HEK293 (cell line): ENCODE measurements around the gene FAM193A.

Experiments used
- CTCF ChIA-PET: fragments of 350-600 bp; formaldehyde crosslinking; extraction: SDS; loops from one replicate; lab custom pipeline; 2021; ENCODE audit warnings: antibody characterized with exemption; lab: Yijun Ruan, JAX
- POLR2A ChIA-PET: fragments of 300-600 bp; formaldehyde crosslinking; extraction: SDS; loops from one replicate; lab custom pipeline; 2020; ENCODE audit warnings: antibody characterized with exemption, inconsistent platforms; lab: Yijun Ruan, JAX
- H3K27ac ChIP-seq: fragments of 200-500 bp; sonication (Bioruptor generic); 2 replicates; pipeline ENCODE4 v1.5.1; 2014; ENCODE audit warnings: low read depth, low read length, control low read depth, inconsistent platforms; ENCODE audit errors: extremely low read depth
- H3K36me3 ChIP-seq, 2 experiments: fragments of 200-500 bp in 1 of 2; sonication (Bioruptor generic) in 1 of 2; 1 replicate in 1 of 2; 2 replicates in 1 of 2; pipeline ENCODE4 v1.5.1; 2014 to 2017; ENCODE audit warnings: inconsistent platforms in 2 of 2, low read length in 2 of 2; ENCODE audit not compliant: control insufficient read depth in 2 of 2, insufficient read depth in 1 of 2
- H3K4me1 ChIP-seq: fragments of 200-500 bp; sonication (Bioruptor generic); 2 replicates; pipeline ENCODE4 v1.5.1; 2014; ENCODE audit warnings: mild to moderate bottlenecking, low read length, inconsistent platforms; ENCODE audit not compliant: control insufficient read depth, insufficient read depth
- H3K4me3 ChIP-seq: 2 replicates; pipeline ENCODE4 v1.5.1; 2011; ENCODE audit warnings: low read depth, mild to moderate bottlenecking, control low read depth, low read length, moderate library complexity
- H3K9me3 ChIP-seq: fragments of 200-500 bp; sonication (Bioruptor generic); 2 replicates; pipeline ENCODE4 v1.5.1; 2014; ENCODE audit warnings: low read depth, low read length, inconsistent platforms; ENCODE audit not compliant: control insufficient read depth, insufficient read depth
- EGR2 ChIP-seq: fragments of 450-650 bp; formaldehyde crosslinking; IDR thresholded peaks from 2 replicates; pipeline ENCODE4 v1.5.1; 2016; ENCODE audit warnings: low read depth, missing biosample characterization, missing genetic modification characterization
- GFI1B ChIP-seq: fragments of 450-650 bp; formaldehyde crosslinking; IDR thresholded peaks from 2 replicates; pipeline ENCODE4 v1.5.1; 2016; ENCODE audit warnings: missing biosample characterization, missing genetic modification characterization
- PRDM2 ChIP-seq: fragments of 450-650 bp; formaldehyde crosslinking; IDR thresholded peaks from 2 replicates; pipeline ENCODE4 v1.5.1; 2016; ENCODE audit warnings: missing biosample characterization, missing genetic modification characterization, borderline replicate concordance
- ZFHX2 ChIP-seq: fragments of 450-650 bp; formaldehyde crosslinking; conservative IDR thresholded peaks from 2 replicates; pipeline ENCODE4 v1.5.1; 2016; ENCODE audit warnings: missing biosample characterization, missing genetic modification characterization
- ZNF157 ChIP-seq: fragments of 450-650 bp; formaldehyde crosslinking; IDR thresholded peaks from 2 replicates; pipeline ENCODE4 v1.5.1; 2016; ENCODE audit warnings: missing biosample characterization, missing genetic modification characterization
- ZNF202 ChIP-seq: fragments of 450-650 bp; formaldehyde crosslinking; IDR thresholded peaks from 2 replicates; pipeline ENCODE4 v1.5.1; 2016; ENCODE audit warnings: missing biosample characterization, missing genetic modification characterization, borderline replicate concordance
- ZNF221 ChIP-seq: fragments of 450-650 bp; formaldehyde crosslinking; IDR thresholded peaks from 2 replicates; pipeline ENCODE4 v1.5.1; 2017; ENCODE audit warnings: missing biosample characterization, missing genetic modification characterization, borderline replicate concordance
- ZNF37A ChIP-seq: fragments of 450-650 bp; IDR thresholded peaks from 2 replicates; pipeline ENCODE4 v1.5.1; 2018; ENCODE audit warnings: missing biosample characterization, missing genetic modification characterization
- ZNF423 ChIP-seq: fragments of 450-650 bp; formaldehyde crosslinking; IDR thresholded peaks from 2 replicates; pipeline ENCODE4 v1.5.1; 2016; ENCODE audit warnings: missing biosample characterization, missing genetic modification characterization
- ZNF433 ChIP-seq: fragments of 450-650 bp; formaldehyde crosslinking; IDR thresholded peaks from 2 replicates; pipeline ENCODE4 v1.5.1; 2016; ENCODE audit warnings: missing biosample characterization, missing genetic modification characterization, low read depth
- ZNF677 ChIP-seq: fragments of 450-650 bp; IDR thresholded peaks from 2 replicates; pipeline ENCODE4 v1.5.0; 2018; ENCODE audit warnings: missing biosample characterization, mild to moderate bottlenecking, missing genetic modification characterization, moderate library complexity
- ZNF776 ChIP-seq: fragments of 450-650 bp; formaldehyde crosslinking; IDR thresholded peaks from 2 replicates; pipeline ENCODE4 v1.5.0; 2017; ENCODE audit warnings: missing biosample characterization, missing genetic modification characterization, borderline replicate concordance
- ZNF792 ChIP-seq: fragments of 450-650 bp; formaldehyde crosslinking; IDR thresholded peaks from 2 replicates; pipeline ENCODE4 v1.5.1; 2016; ENCODE audit warnings: missing biosample characterization, missing genetic modification characterization
- ZNF843 ChIP-seq: fragments of 450-650 bp; formaldehyde crosslinking; IDR thresholded peaks from 2 replicates; pipeline ENCODE4 v1.5.1; 2016; ENCODE audit warnings: missing biosample characterization, missing genetic modification characterization
- ZSCAN18 ChIP-seq: fragments of 450-650 bp; formaldehyde crosslinking; IDR thresholded peaks from 2 replicates; pipeline ENCODE4 v1.5.1; 2016; ENCODE audit warnings: missing biosample characterization, missing genetic modification characterization
- ZSCAN30 ChIP-seq: fragments of 450-650 bp; IDR thresholded peaks from 2 replicates; pipeline ENCODE4 v1.5.1; 2018; ENCODE audit warnings: missing biosample characterization, mild to moderate bottlenecking, missing genetic modification characterization, moderate library complexity
- TF ChIP-seq, protein P1 (sequence below): fragments of 450-650 bp; formaldehyde crosslinking; IDR thresholded peaks from 2 replicates; pipeline ENCODE4 v1.5.1; 2017; ENCODE audit warnings: missing biosample characterization, missing genetic modification characterization
- TF ChIP-seq, protein P2 (sequence below): fragments of 450-650 bp; formaldehyde crosslinking; IDR thresholded peaks from 2 replicates; pipeline ENCODE4 v1.5.1; 2016; ENCODE audit warnings: missing biosample characterization, missing genetic modification characterization

The FAM193A gene

DNA sequence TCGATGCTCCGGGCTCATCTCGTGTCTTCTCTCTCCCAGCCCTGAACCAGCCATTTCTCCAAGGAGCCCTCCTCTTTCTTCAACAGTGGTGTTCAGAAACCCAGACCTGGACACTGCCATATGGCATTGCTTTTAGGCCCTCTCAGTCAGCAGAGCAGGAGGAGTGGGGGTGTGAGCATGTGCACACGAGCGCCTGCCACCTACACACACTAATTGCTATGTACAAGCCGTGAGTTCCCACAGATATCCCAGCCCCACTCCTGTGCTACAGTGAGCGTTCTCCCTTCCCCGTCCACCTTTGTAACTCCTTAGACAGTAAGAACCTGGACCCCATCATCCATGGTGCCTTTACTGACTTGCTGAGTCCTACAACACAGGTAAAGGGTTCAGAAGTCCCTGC lies 165.9 kb downstream of the FAM193A start:
- no peaks in the 10 kb centered on the region for H3K9me3 ChIP-seq
- TF ChIP-seq ZNF423 (tag by site-specific recombination), result no peak
- TF ChIP-seq ZNF677, result no peak
- peak; percentile 47 for TF ChIP-seq ZFHX2
- peak; percentile 49; the same call in 1 of the 2 replicates for TF ChIP-seq EGR2 (tag by site-specific recombination)
- TF ChIP-seq, all 188 proteins: peak for 2
- ChIA-PET CTCF (no interaction called here), POLR2A (no interaction called here)
- Histone ChIP-seq H3K4me3 (no peak overlapping the region), H3K4me1 (no peaks in the 10 kb centered on the region), H3K27ac (no peak overlapping the region), H3K36me3 (peaks cover 12 to 83% of the 10 kb centered on the region in 2 experiments)

- H3K9me3 ChIP-seq, result no peaks in the 10 kb centered on the region
- no peak overlapping the region for H3K4me3 ChIP-seq
- no peaks in the 10 kb centered on the region for H3K4me1 ChIP-seq
- peaks cover 14 to 80% of the 10 kb centered on the region in 2 experiments for H3K36me3 ChIP-seq
- no peak overlapping the region for H3K27ac ChIP-seq
- ChIA-PET CTCF (no interaction called here), POLR2A (no interaction called here)
- TF ChIP-seq ZNF792 (tag by site-specific recombination) (no peak), GFI1B (tag by site-specific recombination) (no peak), ZNF157 (tag by site-specific recombination) (no peak), ZFHX2 (no peak), ZNF221 (tag by site-specific recombination) (no peak), ZSCAN18 (tag by site-specific recombination) (no peak), ZNF843 (no peak), ZNF202 (tag by site-specific recombination) (no peak), PRDM2 (no peak), ZSCAN30 (tag by site-specific recombination) (no peak), ZNF433 (tag by site-specific recombination) (no peak), ZNF37A (no peak), ZNF776 (tag by site-specific recombination) (no peak)
- TF ChIP-seq, protein P1, sequence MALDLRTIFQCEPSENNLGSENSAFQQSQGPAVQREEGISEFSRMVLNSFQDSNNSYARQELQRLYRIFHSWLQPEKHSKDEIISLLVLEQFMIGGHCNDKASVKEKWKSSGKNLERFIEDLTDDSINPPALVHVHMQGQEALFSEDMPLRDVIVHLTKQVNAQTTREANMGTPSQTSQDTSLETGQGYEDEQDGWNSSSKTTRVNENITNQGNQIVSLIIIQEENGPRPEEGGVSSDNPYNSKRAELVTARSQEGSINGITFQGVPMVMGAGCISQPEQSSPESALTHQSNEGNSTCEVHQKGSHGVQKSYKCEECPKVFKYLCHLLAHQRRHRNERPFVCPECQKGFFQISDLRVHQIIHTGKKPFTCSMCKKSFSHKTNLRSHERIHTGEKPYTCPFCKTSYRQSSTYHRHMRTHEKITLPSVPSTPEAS (tag by site-specific recombination), result no peak
- TF ChIP-seq, protein P2, sequence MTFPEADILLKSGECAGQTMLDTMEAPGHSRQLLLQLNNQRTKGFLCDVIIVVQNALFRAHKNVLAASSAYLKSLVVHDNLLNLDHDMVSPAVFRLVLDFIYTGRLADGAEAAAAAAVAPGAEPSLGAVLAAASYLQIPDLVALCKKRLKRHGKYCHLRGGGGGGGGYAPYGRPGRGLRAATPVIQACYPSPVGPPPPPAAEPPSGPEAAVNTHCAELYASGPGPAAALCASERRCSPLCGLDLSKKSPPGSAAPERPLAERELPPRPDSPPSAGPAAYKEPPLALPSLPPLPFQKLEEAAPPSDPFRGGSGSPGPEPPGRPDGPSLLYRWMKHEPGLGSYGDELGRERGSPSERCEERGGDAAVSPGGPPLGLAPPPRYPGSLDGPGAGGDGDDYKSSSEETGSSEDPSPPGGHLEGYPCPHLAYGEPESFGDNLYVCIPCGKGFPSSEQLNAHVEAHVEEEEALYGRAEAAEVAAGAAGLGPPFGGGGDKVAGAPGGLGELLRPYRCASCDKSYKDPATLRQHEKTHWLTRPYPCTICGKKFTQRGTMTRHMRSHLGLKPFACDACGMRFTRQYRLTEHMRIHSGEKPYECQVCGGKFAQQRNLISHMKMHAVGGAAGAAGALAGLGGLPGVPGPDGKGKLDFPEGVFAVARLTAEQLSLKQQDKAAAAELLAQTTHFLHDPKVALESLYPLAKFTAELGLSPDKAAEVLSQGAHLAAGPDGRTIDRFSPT, result no peak
Observed at GRCh38 chr4:2702770-2703169, 166.3 kb downstream of the FAM193A start.
